Measurements from ENCODE around the gene WASL. TPM values are rescaled to one million over a fixed set of nuclear protein-coding genes. Genes with fewer than 3 reads are reported as not detected.

Gene WASL
- total and polyA plus RNA-seq, 2 of the 13 experiments (the other 11 are each of a cell fraction or from before 2014, with no cell fraction given): 7.9 to 12.8 TPM

DNA sequence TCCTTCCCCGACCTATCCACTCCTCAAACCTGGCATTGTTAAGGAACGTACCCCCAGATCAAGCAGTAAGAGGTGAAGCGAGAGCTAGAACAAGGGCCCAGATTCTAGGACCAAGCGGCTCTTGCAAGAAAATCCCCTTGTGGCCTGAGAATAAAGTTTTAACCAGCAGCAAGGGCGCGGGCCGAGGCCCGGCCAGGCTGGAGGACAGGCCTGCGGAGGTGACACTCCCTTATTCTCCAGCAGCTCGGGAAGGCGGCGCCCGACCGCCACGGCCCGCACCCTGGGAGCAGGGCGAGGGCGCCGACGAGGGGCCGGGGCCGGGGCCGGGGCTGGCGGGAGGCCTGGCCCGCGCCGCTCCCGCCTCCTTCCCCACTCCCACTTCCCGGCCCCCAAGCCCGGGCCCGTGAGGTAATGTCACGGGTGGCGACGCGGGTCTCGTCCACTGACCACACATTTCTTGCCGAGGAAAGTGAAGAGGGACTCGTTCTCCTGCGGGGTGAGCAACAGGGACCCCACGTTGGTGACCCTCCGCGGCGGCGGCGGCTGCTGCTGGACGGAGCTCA is 551 bp downstream of the WASL start (continued):
- TF ChIP-seq ZNF878 (CRISPR knock-in tag; IDR thresholded peaks at IDR 0.05) (0 out of 2 replicates have a peak, but pooled peaks have one; percentile 8), SOX13 (IDR thresholded peaks at IDR 0.05) (no peak), SOX13 (CRISPR knock-in tag; conservative IDR thresholded peaks at IDR 0.05 in 1 of 2, IDR thresholded peaks at IDR 0.05 in 1 of 2) (no peak), EZH2 (conservative IDR thresholded peaks at IDR 0.05; ENCODE audit: low read depth, low read length) (no peak)

DNA sequence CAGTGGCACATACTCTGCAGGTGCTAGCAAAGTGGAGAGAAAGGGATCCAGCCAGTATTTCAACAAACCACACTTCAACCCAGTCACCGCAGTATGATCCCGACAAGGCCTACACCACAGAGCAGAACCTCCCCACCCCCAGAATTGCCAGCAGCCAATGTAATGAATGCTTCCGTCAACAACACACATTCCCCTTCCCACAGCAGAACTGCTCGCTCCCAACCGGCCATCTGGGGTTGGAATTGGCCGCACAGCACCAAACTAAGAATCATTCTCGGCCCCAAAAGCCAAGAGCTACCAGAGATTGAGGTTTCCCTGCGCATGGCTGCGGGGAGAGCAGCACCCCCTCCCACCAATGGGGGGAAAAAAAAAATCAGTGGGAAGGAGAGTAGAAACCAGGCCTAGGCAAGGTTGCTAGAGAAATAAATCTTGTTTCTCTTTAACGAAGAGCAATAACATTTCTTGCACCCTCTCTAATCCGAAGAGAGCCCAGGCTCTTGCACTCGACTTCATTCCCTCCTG is 1.1 kb downstream of the WASL start:
- 0% methylated on average over 12 of the region's 12 CpGs for WGBS (ENCODE audit: low lambda C conversion rate)
- H3K36me3 ChIP-seq (replicated peaks in 1 of 2; ENCODE audit: control insufficient read depth in 1 of 2, insufficient read depth in 2 of 2, low read length in 2 of 2): no peaks in the 10 kb centered on the region
- BruUV-seq (replicated peaks): no TSS peak
- no peak overlapping the region for H2AFZ ChIP-seq (ENCODE audit: low read length)
- CTCF ChIA-PET (ENCODE audit: low intra/inter-chr PET ratio, low total read pairs): no interaction called here
- FAIRE-seq (peak; percentile 92), DNase-seq (ENCODE audit: low spot score) (peak; percentile 87), ATAC-seq (peak; percentile 87)
- in situ Hi-C loops (cut with HindIII; ENCODE audit: extremely low pct_ligation_motif_present, low pct_unique_long_range_greater_than_20kb) (no loop called here), intact Hi-C loops (cut with micrococcal nuclease; ENCODE audit: unreplicated experiment) (loop anchor here (1.0 to 10.0 kb wide), 4 partner anchors 9 to 193 kb away; partner anchors contain the start of gene NDUFA5)
- no peaks in the 10 kb centered on the region; a peak in 1 of 5 replicates for H3K27me3 ChIP-seq (ENCODE audit: control insufficient read depth in 1 of 2, insufficient read depth in 2 of 2, low read length in 2 of 2)
- peaks cover 34% of the 10 kb centered on the region for H4K20me1 ChIP-seq (ENCODE audit: insufficient read depth, low read length)
- H3K4me3 ChIP-seq (replicated peaks in 1 of 3; ENCODE audit: insufficient read depth in 1 of 3, low read depth in 2 of 3, low read length in 3 of 3): peak overlapping the region; percentile 94 to 99 (median 97)
- POLR2A ChIA-PET: interaction anchor here (2.0 to 5.7 kb wide), 7 partner anchors 10 to 32 kb away, joined by 4 to 46 read pairs (median 11); no protein-coding TSS in a partner anchor
- peaks cover 64% of the 10 kb centered on the region for H3K79me2 ChIP-seq (ENCODE audit: insufficient read depth, low read length)
- peak overlapping the region; percentile 97 for H3K27ac ChIP-seq (ENCODE audit: extremely low read length, insufficient read depth, low read length)
- peaks cover 53% of the 10 kb centered on the region for H3K4me1 ChIP-seq (ENCODE audit: insufficient read depth, low read length)
- H3K9ac ChIP-seq (ENCODE audit: insufficient read depth, low read depth, low read length): peak overlapping the region; percentile 98
- H3K4me2 ChIP-seq (ENCODE audit: low read depth, low read length): peak overlapping the region; percentile 88
- H3K9me3 ChIP-seq (ENCODE audit: low read length): no peaks in the 10 kb centered on the region
- TF ChIP-seq SOX6 (IDR thresholded peaks at IDR 0.05) (no peak), SOX6 (CRISPR knock-in tag; IDR thresholded peaks at IDR 0.05) (peak; percentile 16; the same call in 1 of the 2 replicates), ZNF205 (CRISPR knock-in tag; IDR thresholded peaks at IDR 0.05) (0 out of 2 replicates have a peak, but pooled peaks have one; percentile 39), ZFX (CRISPR knock-in tag; IDR thresholded peaks at IDR 0.05; ENCODE audit: low read depth) (peak; percentile 96), ZBTB42 (CRISPR knock-in tag; IDR thresholded peaks at IDR 0.05) (no peak), ZMYM4 (CRISPR knock-in tag; IDR thresholded peaks at IDR 0.05) (peak; percentile 73), ZNF124 (CRISPR knock-in tag; IDR thresholded peaks at IDR 0.05) (0 out of 2 replicates have a peak, but pooled peaks have one; percentile 38), KLF13 (CRISPR knock-in tag; IDR thresholded peaks at IDR 0.05) (no peak), MATR3 (CRISPR knock-in tag; IDR thresholded peaks at IDR 0.05) (no peak), TEAD3 (CRISPR knock-in tag; optimal IDR thresholded peaks at IDR 0.05; ENCODE audit: borderline replicate concordance) (peak; percentile 85), ZNF879 (CRISPR knock-in tag; IDR thresholded peaks at IDR 0.05) (0 out of 2 replicates have a peak, but pooled peaks have one; percentile 31), MXI1 (IDR thresholded peaks at IDR 0.05; ENCODE audit: borderline replicate concordance, low read depth, low read length) (0 out of 3 replicates have a peak, but pooled peaks have one; percentile 46), ZNF703 (CRISPR knock-in tag; IDR thresholded peaks at IDR 0.05; ENCODE audit: borderline replicate concordance) (peak; percentile 57; the same call in 1 of the 2 replicates), MAZ (IDR thresholded peaks at IDR 0.05; ENCODE audit: borderline replicate concordance, low read depth, low read length) (0 out of 2 replicates have a peak, but pooled peaks have one; percentile 45), MAZ (CRISPR knock-in tag; IDR thresholded peaks at IDR 0.05; ENCODE audit: low read depth) (0 out of 2 replicates have a peak, but pooled peaks have one; percentile 46), ZNF451 (CRISPR knock-in tag; IDR thresholded peaks at IDR 0.05) (no peak), NFRKB (IDR thresholded peaks at IDR 0.05) (no peak), MTF1 (CRISPR knock-in tag; IDR thresholded peaks at IDR 0.05) (no peak), NFYC (CRISPR knock-in tag; IDR thresholded peaks at IDR 0.05) (no peak)
- TF ChIP-seq, protein P1, sequence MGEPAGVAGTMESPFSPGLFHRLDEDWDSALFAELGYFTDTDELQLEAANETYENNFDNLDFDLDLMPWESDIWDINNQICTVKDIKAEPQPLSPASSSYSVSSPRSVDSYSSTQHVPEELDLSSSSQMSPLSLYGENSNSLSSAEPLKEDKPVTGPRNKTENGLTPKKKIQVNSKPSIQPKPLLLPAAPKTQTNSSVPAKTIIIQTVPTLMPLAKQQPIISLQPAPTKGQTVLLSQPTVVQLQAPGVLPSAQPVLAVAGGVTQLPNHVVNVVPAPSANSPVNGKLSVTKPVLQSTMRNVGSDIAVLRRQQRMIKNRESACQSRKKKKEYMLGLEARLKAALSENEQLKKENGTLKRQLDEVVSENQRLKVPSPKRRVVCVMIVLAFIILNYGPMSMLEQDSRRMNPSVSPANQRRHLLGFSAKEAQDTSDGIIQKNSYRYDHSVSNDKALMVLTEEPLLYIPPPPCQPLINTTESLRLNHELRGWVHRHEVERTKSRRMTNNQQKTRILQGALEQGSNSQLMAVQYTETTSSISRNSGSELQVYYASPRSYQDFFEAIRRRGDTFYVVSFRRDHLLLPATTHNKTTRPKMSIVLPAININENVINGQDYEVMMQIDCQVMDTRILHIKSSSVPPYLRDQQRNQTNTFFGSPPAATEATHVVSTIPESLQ (CRISPR knock-in tag; conservative IDR thresholded peaks at IDR 0.05): 0 out of 2 replicates have a peak, but pooled peaks have one; percentile 40
